Adrenal gland (tissue), 5 donors: ENCODE data around the gene IGSF3.

Experiments used
- CTCF ChIP-seq, 6 experiments: fragments of 450-650 bp in 4 of 6; fragments of 200-600 bp in 2 of 6; sonication (generic) in 1 of 6; IDR thresholded peaks; 1 replicate in 5 of 6; 2 replicates in 1 of 6; pipeline versions ENCODE4 v1.5.1 to v1.8.0; 2016 to 2021; ENCODE audit warnings: antibody characterized with exemption in 6 of 6, mild to moderate bottlenecking in 2 of 6, moderate library complexity in 1 of 6
- POLR2A ChIP-seq, 2 donors: fragments of 450-650 bp; IDR thresholded peaks; one replicate each; pipeline ENCODE4 v1.6.1; 2017; ENCODE audit warnings: antibody characterized with exemption in 2 of 2, mild to moderate bottlenecking in 2 of 2, moderate library complexity in 1 of 2
- donor health status: DM: no; HTN: no; CAD: no.

- TF ChIP-seq CTCF (IDR thresholded peaks at IDR 0.05): no peak
- no peak for TF ChIP-seq POLR2A (IDR thresholded peaks at IDR 0.05)
Measured at GRCh38 chr1:116572099-116572498, 95.4 kb downstream of the IGSF3 start.
